LNCAP (cell line): ENCODE measurements around the gene SLC38A5.
A peak's percentile ranks its signal among the peaks of the same experiment; 100 is the strongest.

ENCODE experiments used
- CTCF ChIP-seq: fragments of 450-650 bp; IDR thresholded peaks from 2 replicates; pipeline ENCODE4 v1.5.1; 2017; ENCODE audit warnings: mild to moderate bottlenecking

Gene SLC38A5

GRCh38 chrX:48512371-48512935, 42.4 kb upstream of the SLC38A5 start:
- TF ChIP-seq CTCF: no peak

- peak; percentile 23; the same call in 1 of the 2 replicates for TF ChIP-seq CTCF
These were observed 41.5 kb upstream of the SLC38A5 start for GRCh38 chrX:48511560-48511959.

- no peak for TF ChIP-seq CTCF
These were observed 39.6 kb upstream of the SLC38A5 start for GRCh38 chrX:48509619-48510018.

GRCh38 chrX:48509245-48509590, 39.2 kb upstream of the SLC38A5 start:
- no peak for TF ChIP-seq CTCF

GRCh38 chrX:48508400-48509244, 38.6 kb upstream of the SLC38A5 start, which contains the start of gene PORCN:
Gene PORCN (plus strand): TSS chrX:48508992. CDS start chrX:48509821, 829 bp downstream.
- TF ChIP-seq CTCF: no peak

- TF ChIP-seq CTCF: no peak
These were observed 37.2 kb upstream of the SLC38A5 start for GRCh38 chrX:48507246-48507645.

- TF ChIP-seq CTCF: no peak
These were observed 35.4 kb upstream of the SLC38A5 start for GRCh38 chrX:48505481-48505880.
